GM12878 (cell line): ENCODE measurements around the gene SOHLH2. TPM values are rescaled to one million over a fixed set of nuclear protein-coding genes. Genes with fewer than 3 reads are reported as not detected.

Experiments used
- ATAC-seq: fragments of 200-7000 bp; cut with Tn5 transposase; 3 replicates; pipeline ENCODE4 v1.9.1; 2020; ENCODE audit warnings: mild to moderate bottlenecking, moderate library complexity
- BruUV-seq: library from RNA; stranded (reverse); fragments of 400-500 nt; replicated peaks from 2 replicates; lab custom pipeline; 2021; lab: Mats Ljungman, UMichigan
- CTCF ChIA-PET: fragments of 300-600 bp; sonication (Branson Sonifier 250); formaldehyde crosslinking; extraction: SDS; loops from one replicate; lab custom pipeline; 2021; ENCODE audit warnings: inconsistent platforms; lab: Yijun Ruan, JAX
- POLR2A ChIA-PET: fragments of 350-600 bp; formaldehyde crosslinking; extraction: SDS; loops from one replicate; lab custom pipeline; 2021; ENCODE audit warnings: inconsistent platforms; lab: Charles Lee
- RAD21 ChIA-PET: fragments of 300-600 bp; sonication (Branson Sonifier 250); formaldehyde crosslinking; loops from one replicate; lab custom pipeline; 2023; ENCODE audit warnings: antibody characterized with exemption; ENCODE audit not compliant: unreplicated experiment; lab: Charles Lee
- SMC1A ChIA-PET: fragments of 300-600 bp; sonication (Branson Sonifier 250); formaldehyde crosslinking; loops from one replicate; lab custom pipeline; 2023; ENCODE audit not compliant: unreplicated experiment, uncharacterized antibody; lab: Charles Lee
- DNase-seq: peaks from one replicate; pipeline ENCODE4 v3.0.0-alpha.2; 2011; ENCODE audit warnings: low read depth, low spot score
- FAIRE-seq: peaks from 3 replicates; lab custom pipeline; 2011; peaks lifted over from hg19 to GRCh38; lab: Jason Lieb, UNC
- H2AFZ ChIP-seq: 2 replicates; pipeline ENCODE4 v1.6.0; 2011; ENCODE audit warnings: low read depth, low read length, control low read depth; ENCODE audit not compliant: control insufficient read depth
- H3K27ac ChIP-seq: 2 replicates; pipeline ENCODE4 v1.5.1; 2011; ENCODE audit warnings: control low read depth; ENCODE audit not compliant: control insufficient read depth, insufficient read depth
- H3K27me3 ChIP-seq, 2 experiments: replicated peaks in 1 of 2; 2 replicates each; pipeline versions ENCODE4 v1.6.0 to v1.6.1; 2011; ENCODE audit warnings: low read length in 1 of 2; ENCODE audit not compliant: control insufficient read depth in 2 of 2, insufficient read depth in 2 of 2
- H3K36me3 ChIP-seq, 2 experiments: 2 replicates each; pipeline ENCODE4 v1.5.1; 2011; ENCODE audit warnings: low read length in 1 of 2; ENCODE audit not compliant: control insufficient read depth in 2 of 2, insufficient read depth in 2 of 2
- H3K4me1 ChIP-seq: 2 replicates; pipeline ENCODE4 v1.6.1; 2011; ENCODE audit warnings: mild to moderate bottlenecking, low read length, moderate library complexity, mixed read lengths; ENCODE audit not compliant: control insufficient read depth, insufficient read depth
- H3K4me2 ChIP-seq: 2 replicates; pipeline ENCODE4 v1.6.0; 2011; ENCODE audit warnings: control low read depth; ENCODE audit not compliant: control insufficient read depth, insufficient read depth
- H3K4me3 ChIP-seq: fragments of 200-600 bp; sonication (generic); 2 replicates; pipeline ENCODE4 v1.5.1; 2016
- H3K79me2 ChIP-seq: 2 replicates; pipeline ENCODE4 v1.6.0; 2011; ENCODE audit warnings: low read length; ENCODE audit not compliant: control insufficient read depth, insufficient read depth
- H3K9ac ChIP-seq: 2 replicates; pipeline ENCODE4 v1.8.0; 2011; ENCODE audit warnings: low read length, control low read depth, mixed read lengths; ENCODE audit not compliant: control insufficient read depth, insufficient read depth
- H3K9me3 ChIP-seq: replicated peaks from 3 replicates; pipeline ENCODE4 v1.5.1; 2011; ENCODE audit warnings: mild to moderate bottlenecking, low read length; ENCODE audit not compliant: control insufficient read depth, insufficient read depth
- H4K20me1 ChIP-seq: 2 replicates; pipeline ENCODE4 v1.6.0; 2011; ENCODE audit not compliant: control insufficient read depth, insufficient read depth
- NFYB ChIP-seq: IDR thresholded peaks from 2 replicates; pipeline ENCODE4 v1.6.1; 2011; ENCODE audit warnings: low read depth, mild to moderate bottlenecking, low read length, improper control_type of control experiment, moderate library complexity; ENCODE audit not compliant: insufficient read depth
- NRF1 ChIP-seq: conservative IDR thresholded peaks from 2 replicates; pipeline ENCODE4 v1.6.1; 2011; ENCODE audit warnings: mild to moderate bottlenecking, low read depth, low read length, improper control_type of control experiment
- SMARCA5 ChIP-seq: fragments of 450-650 bp; IDR thresholded peaks from 2 replicates; pipeline ENCODE4 v1.6.1; 2017; ENCODE audit warnings: mild to moderate bottlenecking
- YBX1 ChIP-seq: fragments of 450-650 bp; IDR thresholded peaks from 2 replicates; pipeline ENCODE4 v1.6.1; 2016; ENCODE audit warnings: antibody characterized with exemption
- WGBS: methylation state at CpG from one replicate; pipeline ENCODE4 v1.1.6; 2016; ENCODE audit warnings: low lambda C conversion rate; ENCODE audit not compliant: insufficient replicate concordance, insufficient coverage; ENCODE audit errors: missing lambda C conversion rate; 5-methylcytosine and 5-hydroxymethylcytosine counted together
- in situ Hi-C: fragments of 300-500 bp; cut with MboI; formaldehyde crosslinking; loops from 9 replicates; pipeline ENCODE4 v1.14.3; 2018; ENCODE audit warnings: mixed read lengths
- intact Hi-C: fragments of 100-400 bp; cut with micrococcal nuclease; formaldehyde crosslinking; loops from one replicate; pipeline ENCODE4 v1.14.2; 2022; ENCODE audit not compliant: unreplicated experiment
- polyA plus RNA-seq, 11 experiments: library from polyadenylated mRNA; depleted of rRNA in 4 of 11; unstranded in 6 of 11; stranded (reverse) in 5 of 11; fragments of >200 nt; fragmentation: Nextera tagmentation in 4 of 11; fragmentation: Illumina TruSeq in 1 of 11; extraction: Ambion mirVana in 4 of 11; extraction: Trizol in 1 of 11; gene quantifications; 1 replicate in 1 of 11; 2 replicates in 10 of 11; pipeline versions ENCODE4 v1.2.1 to v1.2.3, GENCODE V29; 2011 to 2016; ENCODE audit warnings: inconsistent platforms in 2 of 11, missing spikeins in 2 of 11, low read depth in 1 of 11
- total RNA-seq, 4 experiments: library from RNA; depleted of rRNA in 3 of 4; stranded (reverse); fragments of >200 nt in 3 of 4; fragmentation: Illumina TruSeq in 1 of 4; extraction: Trizol in 1 of 4; gene quantifications; 2 replicates each; pipeline versions ENCODE4 v1.2.1 to v1.2.3, GENCODE V29; 2013 to 2021
- TF ChIP-seq, protein P1 (sequence below): IDR thresholded peaks from 2 replicates; pipeline ENCODE4 v1.6.1; 2012; ENCODE audit warnings: low read depth, low read length, improper control_type of control experiment

The SOHLH2 gene
- total and polyA plus RNA-seq, 10 of the 15 experiments (the other 5 are each of a cell fraction or from before 2014, with no cell fraction given), result 2.4 TPM; not detected in 9

GRCh38 chr13:36160297-36160696 lies 54.1 kb downstream of the SOHLH2 start (continued):
- TF ChIP-seq, protein P1, sequence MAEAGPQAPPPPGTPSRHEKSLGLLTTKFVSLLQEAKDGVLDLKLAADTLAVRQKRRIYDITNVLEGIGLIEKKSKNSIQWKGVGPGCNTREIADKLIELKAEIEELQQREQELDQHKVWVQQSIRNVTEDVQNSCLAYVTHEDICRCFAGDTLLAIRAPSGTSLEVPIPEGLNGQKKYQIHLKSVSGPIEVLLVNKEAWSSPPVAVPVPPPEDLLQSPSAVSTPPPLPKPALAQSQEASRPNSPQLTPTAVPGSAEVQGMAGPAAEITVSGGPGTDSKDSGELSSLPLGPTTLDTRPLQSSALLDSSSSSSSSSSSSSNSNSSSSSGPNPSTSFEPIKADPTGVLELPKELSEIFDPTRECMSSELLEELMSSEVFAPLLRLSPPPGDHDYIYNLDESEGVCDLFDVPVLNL, result no peak
- TF ChIP-seq SMARCA5, result no peak
- TF ChIP-seq, all 136 proteins: peak for 0

- H3K9ac ChIP-seq, result no peak overlapping the region
- no peak for DNase-seq
- RAD21 ChIA-PET, result no interaction called here
- no peak overlapping the region for H3K4me3 ChIP-seq
- H3K27me3 ChIP-seq, result no peaks in the 10 kb centered on the region
- intact Hi-C loops, result no loop called here
- WGBS, result 1% methylated on average over 4 of the region's 4 CpGs
- TF ChIP-seq NRF1 (no peak), YBX1 (no peak), NFYB (no peak)
- TF ChIP-seq, all 136 proteins: peak for 0
- H3K4me1 ChIP-seq, result no peaks in the 10 kb centered on the region
- no TSS peak for BruUV-seq
- in situ Hi-C loops, result no loop called here
- ChIA-PET SMC1A (no interaction called here), CTCF (no interaction called here), POLR2A (interaction anchor here (0.6 kb wide), 1 partner anchor 1909 kb away, joined by 3 read pairs; no protein-coding TSS in a partner anchor)
- FAIRE-seq (no peak), ATAC-seq (no peak)
- H3K79me2 ChIP-seq, result no peaks in the 10 kb centered on the region
- H2AFZ ChIP-seq, result no peak overlapping the region
- no peaks in the 10 kb centered on the region for H4K20me1 ChIP-seq
- H3K27ac ChIP-seq, result no peak overlapping the region
- no peak overlapping the region for H3K4me2 ChIP-seq
- no peaks in the 10 kb centered on the region for H3K36me3 ChIP-seq
- H3K9me3 ChIP-seq, result no peaks in the 10 kb centered on the region
Observed at GRCh38 chr13:36158611-36159010, 55.7 kb downstream of the SOHLH2 start.
